Stimulated activated CD4-positive, alpha-beta T cell treated with anti-CD3 and anti-CD28 coated beads, Interleukin-12 subunit alpha, Interleukin-12 subunit beta, amount 100 ng/mL, for 24 hours (primary cell): ENCODE measurements around the gene IGSF8.
"Not testable (repeated sequence)": the region's sequence is repeated elsewhere in the genome, so short reads cannot be mapped to it uniquely, and the experiment has no call there.

Source experiments
- DNase-seq, 2 experiments: peaks; one replicate each; pipeline ENCODE4 v3.0.0-alpha.2; 2020; ENCODE audit warnings: low read depth in 2 of 2

IGSF8 gene

DNA sequence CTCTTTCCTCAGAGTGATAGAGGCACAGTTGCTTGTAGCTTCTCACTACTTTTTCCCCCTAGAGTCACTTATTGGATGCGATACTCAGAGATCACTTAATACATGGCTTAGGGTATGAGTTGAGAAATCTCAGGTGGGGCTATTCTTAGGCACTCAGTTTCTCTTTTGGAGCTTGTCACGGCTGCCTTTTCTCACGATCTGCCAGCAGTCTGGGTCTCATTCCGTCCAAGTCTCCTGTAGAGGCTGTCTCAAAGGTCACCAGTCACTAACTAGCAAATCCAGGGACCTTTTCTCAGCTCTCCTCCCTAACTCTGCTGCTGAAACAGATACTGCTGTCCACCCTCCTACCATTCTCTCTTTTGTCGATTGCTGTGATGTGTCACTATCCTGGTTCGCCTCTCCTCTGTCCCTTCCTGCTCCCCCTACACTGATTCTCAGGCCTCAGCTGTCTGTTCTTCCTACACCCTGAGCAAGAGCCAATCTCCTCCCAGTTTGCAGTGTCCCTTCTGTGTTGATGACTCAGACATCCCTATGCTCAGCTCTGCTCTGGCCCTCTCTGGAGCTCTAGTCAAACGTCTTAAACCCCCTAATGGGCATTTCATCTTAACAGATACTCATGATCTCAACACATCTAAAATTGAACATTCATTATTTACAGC is 29.6 kb upstream of the IGSF8 start:
- DNase-seq = no peak

DNA sequence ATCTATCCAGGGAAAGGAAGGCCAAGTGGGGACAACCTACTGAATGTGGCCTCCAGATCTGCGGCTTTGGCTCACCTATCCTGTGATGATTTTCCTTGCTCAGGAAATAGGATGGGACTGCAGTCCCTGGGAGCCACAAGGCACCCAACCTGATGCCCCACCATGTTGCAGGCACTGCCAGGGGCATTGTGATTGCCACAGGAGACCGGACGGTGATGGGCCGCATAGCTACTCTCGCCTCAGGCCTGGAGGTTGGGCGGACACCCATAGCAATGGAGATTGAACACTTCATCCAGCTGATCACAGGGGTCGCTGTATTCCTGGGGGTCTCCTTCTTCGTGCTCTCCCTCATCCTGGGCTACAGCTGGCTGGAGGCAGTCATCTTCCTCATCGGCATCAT is 29.0 kb upstream of the IGSF8 start:
- DNase-seq = no peak

DNA sequence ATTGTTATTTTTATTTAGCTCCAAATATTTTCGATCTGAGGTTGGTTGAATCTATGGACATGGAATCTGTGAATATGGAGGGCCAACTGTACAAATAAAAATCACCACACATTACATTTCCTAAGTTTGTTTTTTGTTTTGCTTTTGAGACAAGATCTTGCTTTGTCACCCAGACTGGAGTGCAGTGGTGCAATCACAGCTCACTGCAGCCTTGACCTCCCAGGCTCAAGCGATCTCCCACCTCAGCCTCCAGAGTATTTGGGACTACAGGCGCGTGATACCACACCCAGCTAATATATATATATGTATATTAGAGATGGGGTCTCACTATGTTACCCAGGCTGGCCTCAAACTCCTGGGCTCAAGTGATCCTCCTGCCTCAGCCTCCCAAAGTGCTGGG is 27.9 kb upstream of the IGSF8 start:
- DNase-seq = not testable (repeated sequence)

DNA sequence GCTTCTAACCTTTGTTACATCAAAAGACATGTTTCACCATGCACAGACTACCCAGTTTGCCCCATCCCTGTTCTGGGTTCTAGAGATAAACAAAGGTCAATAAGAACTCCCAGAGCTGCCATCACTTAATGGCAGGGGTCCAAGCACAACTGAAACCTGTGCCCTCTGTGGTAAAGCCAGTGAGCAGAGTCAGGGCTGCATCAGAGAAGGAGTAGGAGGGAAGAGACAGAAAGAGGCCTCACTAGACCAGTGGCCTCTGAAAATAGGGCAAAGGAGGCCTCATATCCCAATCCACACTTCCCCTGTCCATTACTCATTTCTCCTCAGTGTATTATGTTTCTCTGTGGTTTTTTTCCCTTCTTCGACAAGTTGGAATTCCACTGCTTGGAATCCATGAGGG is 27.3 kb upstream of the IGSF8 start:
- no peak for DNase-seq

DNA sequence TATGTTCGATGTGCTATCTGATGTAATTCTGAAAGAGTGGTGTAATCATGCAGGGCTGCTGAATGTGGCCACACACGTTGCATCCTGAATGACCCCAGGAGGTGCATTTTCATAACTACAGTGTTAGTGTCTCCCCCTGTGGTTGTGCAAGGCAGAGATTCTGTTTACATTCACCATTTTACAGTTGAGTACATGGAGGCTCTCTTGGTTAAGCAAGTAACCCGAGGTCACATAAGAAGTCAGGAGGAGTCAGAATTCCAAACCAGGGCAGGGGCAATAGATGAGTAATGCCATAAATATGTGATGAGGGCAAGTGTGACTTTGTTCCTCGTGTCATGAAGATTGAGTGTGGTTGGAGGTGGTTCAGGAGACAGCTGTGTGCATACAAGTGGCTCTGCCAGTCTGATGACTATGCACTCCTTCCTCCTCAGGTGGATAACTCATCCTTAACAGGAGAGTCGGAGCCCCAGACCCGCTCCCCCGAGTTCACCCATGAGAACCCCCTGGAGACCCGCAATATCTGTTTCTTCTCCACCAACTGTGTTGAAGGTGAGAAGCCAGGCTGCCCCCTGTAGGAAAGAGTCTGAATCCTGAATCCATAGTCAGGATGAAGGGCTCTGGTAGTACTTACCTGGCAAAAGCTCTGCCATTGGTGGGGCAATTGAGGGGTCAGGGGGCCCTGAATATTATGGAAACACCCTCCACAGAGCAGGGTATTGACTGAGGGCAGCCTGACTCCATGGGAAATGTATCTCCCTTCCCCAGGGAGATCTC is 26.5 kb upstream of the IGSF8 start:
- no peak for DNase-seq

DNA sequence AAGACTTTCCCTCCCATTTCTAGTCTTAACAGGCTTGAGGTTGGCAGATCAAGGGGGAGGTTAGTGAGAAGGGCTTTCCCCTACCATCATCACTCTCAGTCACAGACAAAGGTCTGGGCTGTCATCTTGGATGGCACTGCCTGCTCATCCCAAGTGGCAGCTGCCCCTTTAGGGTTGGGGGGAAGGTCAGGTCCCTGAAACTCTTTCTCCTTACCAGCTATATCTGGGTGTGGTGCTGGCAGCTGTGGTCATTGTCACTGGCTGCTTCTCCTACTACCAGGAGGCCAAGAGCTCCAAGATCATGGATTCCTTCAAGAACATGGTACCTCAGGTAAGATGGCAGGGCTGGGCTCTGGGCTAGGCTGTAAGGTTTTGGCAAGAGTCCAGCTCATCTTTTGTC is 25.3 kb upstream of the IGSF8 start:
- no peak for DNase-seq

DNA sequence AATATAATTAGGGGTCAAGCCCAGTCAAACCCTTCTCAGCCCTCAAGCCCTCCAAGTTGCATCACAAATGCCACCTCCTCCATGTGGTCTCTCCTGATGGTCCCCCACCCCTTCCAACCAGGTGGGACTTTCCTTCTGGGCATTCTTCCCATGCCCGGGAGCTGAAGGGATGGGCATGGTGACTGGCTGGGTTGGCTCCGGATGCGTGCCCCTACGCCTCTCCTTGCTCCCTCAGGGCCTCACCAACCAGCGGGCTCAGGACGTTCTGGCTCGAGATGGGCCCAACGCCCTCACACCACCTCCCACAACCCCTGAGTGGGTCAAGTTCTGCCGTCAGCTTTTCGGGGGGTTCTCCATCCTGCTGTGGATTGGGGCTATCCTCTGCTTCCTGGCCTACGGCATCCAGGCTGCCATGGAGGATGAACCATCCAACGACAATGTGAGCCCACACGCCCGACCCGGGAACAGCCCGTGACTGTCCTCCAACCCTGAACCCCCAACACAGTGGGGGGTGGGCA is 24.6 kb upstream of the IGSF8 start:
- DNase-seq = no peak

DNA sequence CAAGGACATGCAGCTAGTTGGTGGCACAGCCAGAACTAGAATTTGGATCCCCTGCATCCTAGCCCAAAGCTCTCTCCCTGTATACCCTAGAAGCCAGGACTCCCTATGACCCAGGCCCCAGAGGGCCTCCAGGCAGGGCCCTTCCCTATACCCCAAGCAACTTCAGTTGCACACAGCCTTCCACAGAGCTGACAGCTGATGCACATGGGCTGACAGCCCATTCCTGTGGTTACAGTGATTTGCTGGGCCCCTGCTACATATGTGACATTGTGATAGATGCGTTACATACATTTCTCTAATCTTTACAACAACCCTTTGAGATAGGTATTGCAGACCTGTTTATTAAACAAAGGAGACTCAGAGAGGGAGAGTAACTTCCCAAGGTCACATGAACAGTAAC is 23.0 kb upstream of the IGSF8 start:
- DNase-seq = no peak

DNA sequence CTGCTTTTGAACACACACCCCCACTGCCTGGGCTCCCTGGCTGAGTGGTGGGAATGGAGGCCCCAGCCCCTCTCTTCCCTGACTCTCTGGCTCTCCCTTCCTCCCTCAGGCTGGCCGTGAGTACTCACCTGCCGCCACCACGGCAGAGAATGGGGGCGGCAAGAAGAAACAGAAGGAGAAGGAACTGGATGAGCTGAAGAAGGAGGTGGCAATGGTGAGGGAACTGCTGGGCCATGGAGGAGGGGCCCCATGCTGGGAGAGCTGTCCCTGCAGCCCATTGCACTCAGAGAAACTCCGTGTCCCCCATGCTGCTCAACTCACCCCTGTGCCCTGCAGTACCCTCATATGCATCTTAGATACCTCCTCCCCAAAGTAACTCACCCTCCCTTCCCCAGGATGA is 22.4 kb upstream of the IGSF8 start:
- DNase-seq = no peak

DNA sequence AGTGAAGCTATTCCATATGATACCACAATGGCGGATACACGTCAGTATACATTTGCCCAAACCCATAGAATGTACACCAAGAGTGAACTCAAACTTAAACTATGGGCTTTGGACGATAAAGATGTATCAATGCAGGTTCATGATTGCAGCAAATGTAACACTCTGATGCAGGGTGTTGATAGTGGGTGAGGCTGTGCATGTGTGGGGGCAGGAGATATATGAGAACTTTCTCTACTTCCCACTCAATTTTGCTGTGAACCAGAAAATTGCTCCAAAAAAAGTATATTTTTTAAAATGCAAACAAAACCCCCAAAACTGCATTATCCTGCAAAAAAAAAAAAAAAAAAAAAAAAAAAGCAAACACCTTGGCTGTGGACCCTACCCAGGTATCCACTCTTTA is 20.5 kb upstream of the IGSF8 start:
- no peak for DNase-seq

DNA sequence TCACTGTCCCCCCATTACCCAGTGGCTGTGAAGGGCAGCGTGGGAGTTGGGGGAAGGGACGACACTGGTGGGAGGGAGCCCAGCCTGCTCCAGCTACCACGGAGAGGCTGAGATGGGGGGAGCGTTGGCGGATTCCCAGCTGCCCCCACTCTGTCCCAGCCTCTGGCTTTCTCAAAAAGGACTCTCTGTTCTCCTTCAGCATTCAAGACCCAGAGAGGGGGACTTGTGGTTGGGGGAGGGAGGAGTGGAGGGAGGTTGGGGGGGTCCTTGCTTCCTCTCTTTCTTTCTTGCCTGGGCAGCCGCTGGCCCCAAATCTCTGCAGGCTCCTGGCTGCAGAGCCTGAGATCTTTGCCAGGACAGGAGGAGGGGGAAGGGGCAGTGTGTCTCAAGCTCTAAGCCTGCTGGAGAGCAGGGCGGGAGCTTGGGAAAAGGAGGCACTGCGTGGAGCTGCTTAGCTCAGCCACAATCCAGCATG is 19.3 kb upstream of the IGSF8 start:
- DNase-seq = no peak

DNA sequence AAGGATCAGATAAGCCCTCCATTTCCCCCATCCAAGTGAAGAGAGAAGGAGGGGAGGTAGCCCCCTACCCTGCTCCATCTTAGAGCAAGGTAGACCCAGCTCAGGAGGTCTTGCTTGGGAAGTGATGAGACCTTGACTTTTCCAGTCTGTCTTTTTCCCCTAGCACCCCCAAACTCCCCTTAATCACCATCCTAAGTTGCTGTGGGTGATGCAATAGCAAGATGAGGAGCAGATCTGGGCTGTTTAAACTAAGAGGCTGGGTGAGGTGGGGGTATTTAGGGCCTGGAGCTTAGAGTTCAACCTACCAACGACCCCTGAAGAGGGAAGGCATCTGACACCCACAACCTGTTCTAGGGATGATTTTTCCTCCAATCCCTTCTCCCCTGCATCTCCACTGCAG is 18.9 kb upstream of the IGSF8 start:
- DNase-seq = no peak

DNA sequence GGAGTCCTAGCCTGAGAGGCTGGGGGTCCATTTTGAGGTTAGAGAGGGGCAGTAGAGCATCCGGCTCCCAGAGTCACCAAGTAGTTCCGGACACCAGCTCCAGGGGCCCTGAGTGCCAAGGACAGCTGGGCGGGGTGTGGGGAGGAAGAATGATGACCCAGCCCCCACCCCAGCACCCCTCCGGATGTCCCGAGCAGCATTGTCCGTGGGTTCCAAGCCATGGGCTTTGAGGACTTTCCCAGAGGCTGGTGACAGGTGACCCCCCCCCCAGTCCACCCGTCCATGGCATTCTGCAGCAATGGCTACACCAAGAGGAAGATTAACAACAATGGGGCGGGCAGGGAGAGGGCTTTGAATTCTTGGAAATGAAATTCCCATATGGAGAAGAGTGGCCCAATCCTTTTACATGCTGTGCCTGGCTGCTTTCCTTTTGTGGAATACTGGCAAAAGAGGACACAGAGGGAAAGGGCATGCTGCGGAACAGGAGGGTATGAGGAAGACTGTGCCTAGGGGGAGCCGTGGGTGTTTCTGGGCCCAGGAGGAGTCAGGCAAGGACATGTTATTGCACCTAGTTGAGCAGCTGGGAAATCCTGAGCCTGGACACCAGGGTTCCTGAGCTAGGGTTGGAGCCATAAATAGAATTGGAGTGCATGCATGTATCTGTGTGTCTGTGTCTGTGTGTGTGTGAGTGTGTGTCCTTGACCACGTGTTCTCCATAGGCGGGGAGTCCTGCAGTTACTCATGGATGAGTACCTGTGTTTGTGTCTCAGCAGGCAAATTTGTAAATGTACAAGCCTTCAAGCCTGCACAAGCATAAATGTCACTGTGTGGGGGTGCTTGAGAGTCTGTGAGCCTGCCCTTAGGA is 18.1 kb upstream of the IGSF8 start:
- DNase-seq = no peak

DNA sequence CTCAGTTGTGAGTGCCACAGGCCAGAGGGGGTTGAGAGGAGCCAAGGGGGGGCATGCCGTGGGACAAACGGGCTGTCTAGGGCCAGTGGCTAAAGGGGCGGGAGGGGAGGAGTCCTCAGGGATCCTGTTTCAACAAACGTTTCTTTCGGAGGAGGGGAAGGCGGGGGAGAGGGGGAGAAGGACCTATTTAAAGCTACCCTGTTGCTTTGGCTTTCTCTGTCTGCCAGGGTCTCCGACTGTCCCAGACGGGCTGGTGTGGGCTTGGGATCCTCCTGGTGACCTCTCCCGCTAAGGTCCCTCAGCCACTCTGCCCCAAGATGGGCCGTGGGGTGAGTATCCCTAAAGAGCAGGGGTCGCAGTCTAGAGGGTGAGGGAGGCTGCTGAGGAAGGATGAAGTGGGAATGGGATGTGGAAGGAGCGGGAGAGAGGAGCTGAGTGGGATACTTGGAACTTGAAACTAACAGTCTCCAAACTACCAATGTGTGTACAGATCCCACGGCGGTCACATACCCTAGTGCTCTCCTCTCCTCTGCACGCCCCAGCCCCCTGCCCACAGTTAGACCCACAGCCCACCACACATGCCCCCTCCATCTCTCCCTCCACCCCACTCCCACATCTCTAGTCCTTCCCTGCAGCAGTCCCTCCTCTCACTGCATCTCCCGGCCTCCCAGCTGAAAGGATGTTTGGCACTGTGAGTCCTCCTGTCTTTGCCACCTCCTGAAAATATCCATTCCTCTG is 17.3 kb upstream of the IGSF8 start, which contains the start of gene ATP1A2:
TSS of gene ATP1A2 (plus strand) at position 215 of the 738 bp plus-strand sequence. CDS start at position 318, 103 bp downstream.
- no peak for DNase-seq

DNA sequence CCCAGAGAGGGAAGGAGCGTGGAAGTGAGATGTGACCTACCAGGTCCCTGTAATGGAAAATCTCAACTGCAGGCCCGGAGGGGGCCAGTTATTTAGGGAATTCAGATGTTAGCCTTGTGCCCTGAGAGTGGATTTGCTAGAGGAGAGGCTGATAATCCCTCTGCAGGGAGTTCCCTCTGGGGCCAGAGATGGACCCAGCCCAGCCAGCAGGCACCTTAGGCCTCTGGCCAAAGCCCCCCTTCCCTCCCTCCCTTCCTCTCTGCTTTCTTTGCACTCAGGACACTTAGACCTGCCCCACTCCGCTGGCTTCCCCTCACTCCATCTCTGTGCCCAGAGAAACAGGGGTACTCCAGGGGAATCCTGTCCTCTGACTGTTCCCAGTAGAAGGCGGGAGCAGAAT is 15.7 kb upstream of the IGSF8 start:
- DNase-seq = no peak

DNA sequence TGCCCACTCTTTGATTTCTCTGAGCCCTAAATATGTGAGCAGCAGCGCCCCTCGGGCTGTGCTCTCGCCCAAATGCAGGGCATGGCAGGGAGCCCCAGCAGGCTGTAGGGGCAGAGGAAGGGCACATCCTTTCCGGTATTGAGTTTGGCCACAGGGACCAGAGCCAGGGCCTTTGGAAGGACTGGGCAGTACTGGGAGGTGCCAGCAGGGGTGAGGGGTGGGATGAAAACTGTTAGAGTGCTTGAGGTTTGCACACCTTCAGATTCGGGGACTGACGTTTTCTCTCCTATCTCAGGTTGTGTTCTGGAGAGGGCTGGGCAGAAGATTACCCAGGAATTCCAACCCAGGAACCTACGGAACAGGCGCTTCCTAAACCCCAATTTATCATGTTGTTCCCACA is 15.0 kb upstream of the IGSF8 start:
- no peak for DNase-seq

DNA sequence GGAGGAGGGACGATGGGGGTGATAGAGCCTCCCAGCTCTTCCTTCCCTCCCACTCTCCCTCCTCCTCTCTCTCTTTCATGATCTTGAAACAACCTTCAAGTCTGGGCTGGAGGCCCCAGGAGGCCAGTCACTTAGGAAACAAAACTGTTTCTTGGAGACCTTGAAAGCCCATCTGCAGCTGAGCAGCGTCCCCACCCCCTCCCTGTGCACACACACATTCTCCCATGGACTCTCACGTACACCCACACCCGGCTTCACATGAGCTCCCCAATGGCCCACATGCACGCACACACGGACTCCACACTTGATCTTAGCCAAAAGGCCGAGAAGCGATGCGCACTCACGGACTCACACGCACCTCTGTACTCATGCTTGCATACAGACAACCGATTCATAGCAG is 13.9 kb upstream of the IGSF8 start:
- no peak for DNase-seq

DNA sequence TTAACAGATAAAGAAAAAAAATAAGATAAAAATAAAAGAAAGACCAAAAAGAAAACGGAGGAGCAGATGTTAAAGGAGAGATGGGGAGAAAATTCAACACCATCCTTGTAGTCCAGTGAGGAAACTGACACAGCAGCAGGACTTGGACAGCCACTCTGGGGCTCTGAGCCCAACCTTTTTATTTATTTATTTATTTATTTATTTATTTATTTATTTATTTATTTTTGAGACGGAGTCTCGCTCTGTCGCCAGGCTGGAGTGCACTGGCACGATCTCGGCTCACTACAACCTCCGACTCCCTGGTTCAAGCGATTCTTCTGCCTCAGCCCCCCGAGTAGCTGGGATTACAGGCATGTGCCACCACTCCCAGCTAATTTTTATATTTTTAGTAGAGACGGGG is 13.0 kb upstream of the IGSF8 start:
- DNase-seq = not testable (repeated sequence)

DNA sequence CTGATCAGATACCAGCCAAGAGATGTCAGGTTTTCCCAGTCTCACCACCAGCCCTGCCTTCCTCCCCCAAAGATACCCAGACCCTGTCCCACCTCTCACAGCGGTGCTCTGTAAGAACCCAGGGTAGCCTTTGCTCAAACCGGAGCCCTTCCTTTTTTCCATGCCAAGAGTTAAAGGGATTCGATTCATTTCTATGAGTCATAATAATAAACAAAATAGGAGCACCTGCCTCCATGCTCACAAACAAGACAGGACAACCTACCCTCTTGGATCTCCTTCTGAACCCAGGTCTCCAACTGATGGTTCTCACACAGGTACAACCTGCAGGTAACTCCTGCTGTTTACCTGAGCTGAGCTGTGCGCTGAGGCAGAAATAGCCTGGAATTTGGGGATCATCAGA is 11.3 kb upstream of the IGSF8 start:
- DNase-seq = no peak

DNA sequence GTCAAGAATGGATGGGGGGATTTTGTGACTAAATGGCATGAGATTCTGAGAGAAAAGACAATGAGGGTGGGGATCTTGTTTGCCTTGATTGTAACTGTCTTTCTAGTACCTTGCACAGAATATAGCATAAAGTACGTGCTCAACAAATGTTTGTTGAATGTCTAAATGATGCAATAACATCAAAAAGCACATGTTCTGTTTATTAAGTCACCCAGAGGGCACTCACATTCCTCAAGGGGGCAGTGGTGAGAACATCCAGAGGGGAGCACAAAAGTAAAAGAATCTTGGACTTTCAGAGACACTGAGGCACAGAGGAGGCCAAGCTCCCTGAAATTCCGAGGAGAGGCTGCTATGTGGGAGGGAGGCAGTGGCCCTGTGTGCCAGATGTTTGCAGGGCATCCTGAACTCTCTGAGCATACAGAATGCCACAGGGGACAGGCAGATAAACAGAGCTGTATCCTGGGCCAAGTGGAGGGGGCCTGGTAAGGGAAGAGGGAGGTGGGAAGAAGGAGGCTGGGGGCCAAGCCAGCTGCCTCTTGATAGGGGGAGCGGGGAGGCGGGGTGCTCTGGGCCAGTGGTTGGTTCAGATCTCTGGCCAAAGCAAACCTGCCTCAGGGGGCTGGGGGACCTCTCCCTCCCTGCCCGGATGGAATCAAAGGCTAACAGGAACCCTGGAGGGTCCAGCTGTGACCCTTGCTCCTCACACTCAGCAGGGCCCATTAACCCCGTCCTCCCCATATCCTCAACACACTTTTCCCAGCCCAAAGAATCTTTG is 10.7 kb upstream of the IGSF8 start:
- no peak for DNase-seq

DNA sequence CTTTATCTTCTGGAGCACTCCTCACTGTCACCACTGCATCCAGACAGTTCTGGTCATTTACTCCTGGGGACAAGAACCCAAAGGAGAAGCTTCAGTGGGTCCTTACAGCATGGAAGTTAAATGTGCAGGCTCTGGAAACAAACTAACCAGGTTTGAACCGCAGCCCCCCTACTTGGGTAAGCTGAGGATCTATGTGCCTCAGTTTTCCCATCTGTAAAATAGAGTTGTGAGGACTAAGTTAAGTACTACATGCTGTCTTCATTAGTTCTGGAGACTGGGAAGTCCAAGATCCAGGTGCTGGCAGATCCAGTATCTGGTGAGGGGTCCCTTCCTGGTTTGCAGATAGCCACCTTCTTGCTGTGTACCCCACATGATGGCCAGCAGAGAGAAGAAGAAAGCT is 9.1 kb upstream of the IGSF8 start:
- DNase-seq = no peak
